ENCODE data around the gene NRF1.

- no peak for TF ChIP-seq NFRKB (IDR thresholded peaks at IDR 0.05)
- no peak for TF ChIP-seq TARDBP (IDR thresholded peaks at IDR 0.05)
- no peak for TF ChIP-seq LEF1 (IDR thresholded peaks at IDR 0.05; ENCODE audit: borderline replicate concordance)
Measured at GRCh38 chr7:129669901-129670300, 58.4 kb downstream of the NRF1 start.

Data from HEK293T (cell line).